K562 (cell line): Measurements from ENCODE around the gene TMEM204. TPM values are rescaled to one million over a fixed set of nuclear protein-coding genes. Genes with fewer than 3 reads are reported as not detected.

Experiments
- polyA plus RNA-seq, 8 experiments: library from polyadenylated mRNA; depleted of rRNA in 4 of 8; stranded (reverse) in 5 of 8; unstranded in 3 of 8; fragments of >200 nt; fragmentation: Nextera tagmentation in 2 of 8; fragmentation: Illumina TruSeq in 1 of 8; extraction: Ambion mirVana in 2 of 8; extraction: Trizol in 1 of 8; gene quantifications; 2 replicates each; pipeline versions ENCODE4 v1.2.1 to v1.2.3, GENCODE V29; 2011 to 2014; ENCODE audit warnings: inconsistent platforms in 1 of 8, missing spikeins in 1 of 8
- total RNA-seq, 7 experiments: library from RNA; depleted of rRNA in 6 of 7; stranded (reverse); fragments of >200 nt in 6 of 7; fragmentation: Illumina TruSeq in 2 of 7; extraction: Trizol in 2 of 7; gene quantifications; 2 replicates each; pipeline versions ENCODE4 v1.2.1 to v1.2.3, GENCODE V29; 2011 to 2021; ENCODE audit warnings: low replicate concordance in 1 of 7

Gene TMEM204
- total and polyA plus RNA-seq, 9 of the 15 experiments (the other 6 are each of a cell fraction or from before 2014, with no cell fraction given) = 0.04 to 0.18 TPM; not detected in 7

Other genes starting within 250 kb of the TMEM204 start
Only the 7 nearest of the 20 such genes appear.
- gene PERCC1, start 102.6 kb upstream of the TMEM204 start, total RNA-seq (2014; rRNA removed) = not detected in 2 replicates
- not detected in 2 replicates for gene PERCC1, start 102.6 kb upstream of the TMEM204 start, total RNA-seq (2014; rRNA removed; fragmentation: Illumina TruSeq; extraction: Trizol)
- not detected in 2 replicates for gene PERCC1, start 102.6 kb upstream of the TMEM204 start, total RNA-seq (2015; rRNA removed; fragmentation: Illumina TruSeq; extraction: Trizol)
- gene PERCC1, start 102.6 kb upstream of the TMEM204 start, total RNA-seq (2021) = not detected in 2 replicates
- gene PERCC1, start 102.6 kb upstream of the TMEM204 start, polyA plus RNA-seq (2011; rRNA removed) = not detected in 2 replicates
- not detected in 2 replicates for gene PERCC1, start 102.6 kb upstream of the TMEM204 start, polyA plus RNA-seq (2014; fragmentation: Illumina TruSeq; extraction: Trizol)
- gene PERCC1, start 102.6 kb upstream of the TMEM204 start, polyA plus RNA-seq (2014; fragmentation: Nextera tagmentation; extraction: Ambion mirVana) = not detected
- gene PERCC1, start 102.6 kb upstream of the TMEM204 start, polyA plus RNA-seq (2014; rRNA removed) = not detected in 2 replicates
- gene CCDC154, start 89.1 kb upstream of the TMEM204 start, total RNA-seq (2014; rRNA removed) = 0.04 TPM in 1 of 2 replicates, not detected in the other
- not detected in 2 replicates for gene CCDC154, start 89.1 kb upstream of the TMEM204 start, total RNA-seq (2014; rRNA removed; fragmentation: Illumina TruSeq; extraction: Trizol)
- 0.18 TPM in 1 of 2 replicates, not detected in the other for gene CCDC154, start 89.1 kb upstream of the TMEM204 start, total RNA-seq (2015; rRNA removed; fragmentation: Illumina TruSeq; extraction: Trizol)
- 0.22 and 0.42 TPM in 2 replicates for gene CCDC154, start 89.1 kb upstream of the TMEM204 start, total RNA-seq (2021)
- gene CCDC154, start 89.1 kb upstream of the TMEM204 start, polyA plus RNA-seq (2011; rRNA removed) = 0.15 and 0.19 TPM in 2 replicates
- gene CCDC154, start 89.1 kb upstream of the TMEM204 start, polyA plus RNA-seq (2014; fragmentation: Illumina TruSeq; extraction: Trizol) = not detected in 2 replicates
- not detected for gene CCDC154, start 89.1 kb upstream of the TMEM204 start, polyA plus RNA-seq (2014; fragmentation: Nextera tagmentation; extraction: Ambion mirVana)
- gene CCDC154, start 89.1 kb upstream of the TMEM204 start, polyA plus RNA-seq (2014; rRNA removed) = 0.03 and 1.4 TPM in 2 replicates
- gene CLCN7, start 58.6 kb upstream of the TMEM204 start, total RNA-seq (2014; rRNA removed) = 56.3 and 60.8 TPM in 2 replicates
- 8.4 and 10.7 TPM in 2 replicates for gene CLCN7, start 58.6 kb upstream of the TMEM204 start, total RNA-seq (2014; rRNA removed; fragmentation: Illumina TruSeq; extraction: Trizol)
- 19.6 and 22.4 TPM in 2 replicates for gene CLCN7, start 58.6 kb upstream of the TMEM204 start, total RNA-seq (2015; rRNA removed; fragmentation: Illumina TruSeq; extraction: Trizol)
- gene CLCN7, start 58.6 kb upstream of the TMEM204 start, total RNA-seq (2021) = 85.3 and 97.0 TPM in 2 replicates
- gene CLCN7, start 58.6 kb upstream of the TMEM204 start, polyA plus RNA-seq (2011; rRNA removed) = 18.2 and 29.5 TPM in 2 replicates
- 18.7 and 39.3 TPM in 2 replicates for gene CLCN7, start 58.6 kb upstream of the TMEM204 start, polyA plus RNA-seq (2014; fragmentation: Illumina TruSeq; extraction: Trizol)
- gene CLCN7, start 58.6 kb upstream of the TMEM204 start, polyA plus RNA-seq (2014; fragmentation: Nextera tagmentation; extraction: Ambion mirVana) = under 1 TPM; 0.06 TPM
- 81.5 and 126 TPM in 2 replicates for gene CLCN7, start 58.6 kb upstream of the TMEM204 start, polyA plus RNA-seq (2014; rRNA removed)
- gene PTX4, start 44.7 kb upstream of the TMEM204 start, total RNA-seq (2014; rRNA removed) = not detected in 2 replicates
- not detected in 2 replicates for gene PTX4, start 44.7 kb upstream of the TMEM204 start, total RNA-seq (2014; rRNA removed; fragmentation: Illumina TruSeq; extraction: Trizol)
- gene PTX4, start 44.7 kb upstream of the TMEM204 start, total RNA-seq (2015; rRNA removed; fragmentation: Illumina TruSeq; extraction: Trizol) = not detected in 2 replicates
- gene PTX4, start 44.7 kb upstream of the TMEM204 start, total RNA-seq (2021) = 0.11 and 0.38 TPM in 2 replicates
- gene PTX4, start 44.7 kb upstream of the TMEM204 start, polyA plus RNA-seq (2011; rRNA removed) = not detected in 2 replicates
- not detected in 2 replicates for gene PTX4, start 44.7 kb upstream of the TMEM204 start, polyA plus RNA-seq (2014; fragmentation: Illumina TruSeq; extraction: Trizol)
- not detected for gene PTX4, start 44.7 kb upstream of the TMEM204 start, polyA plus RNA-seq (2014; fragmentation: Nextera tagmentation; extraction: Ambion mirVana)
- not detected in 2 replicates for gene PTX4, start 44.7 kb upstream of the TMEM204 start, polyA plus RNA-seq (2014; rRNA removed)
- 35.1 and 47.4 TPM in 2 replicates for gene TELO2, start 40.3 kb upstream of the TMEM204 start, total RNA-seq (2014; rRNA removed)
- gene TELO2, start 40.3 kb upstream of the TMEM204 start, total RNA-seq (2014; rRNA removed; fragmentation: Illumina TruSeq; extraction: Trizol) = 1.7 and 3.0 TPM in 2 replicates
- 21.2 and 21.9 TPM in 2 replicates for gene TELO2, start 40.3 kb upstream of the TMEM204 start, total RNA-seq (2015; rRNA removed; fragmentation: Illumina TruSeq; extraction: Trizol)
- gene TELO2, start 40.3 kb upstream of the TMEM204 start, total RNA-seq (2021) = 77.4 and 91.8 TPM in 2 replicates
- gene TELO2, start 40.3 kb upstream of the TMEM204 start, polyA plus RNA-seq (2011; rRNA removed) = 14.5 and 24.6 TPM in 2 replicates
- gene TELO2, start 40.3 kb upstream of the TMEM204 start, polyA plus RNA-seq (2014; fragmentation: Illumina TruSeq; extraction: Trizol) = 8.2 and 29.3 TPM in 2 replicates
- gene TELO2, start 40.3 kb upstream of the TMEM204 start, polyA plus RNA-seq (2014; fragmentation: Nextera tagmentation; extraction: Ambion mirVana) = 1 to 10 TPM in 1 of 2 experiments, under 1 TPM in 1; 0.51 to 1.4 TPM
- 60.2 and 63.2 TPM in 2 replicates for gene TELO2, start 40.3 kb upstream of the TMEM204 start, polyA plus RNA-seq (2014; rRNA removed)
- 3.4 and 4.8 TPM in 2 replicates for gene IFT140, start 78.4 kb downstream of the TMEM204 start, total RNA-seq (2014; rRNA removed)
- 2.3 and 2.6 TPM in 2 replicates for gene IFT140, start 78.4 kb downstream of the TMEM204 start, total RNA-seq (2014; rRNA removed; fragmentation: Illumina TruSeq; extraction: Trizol)
- 3.4 and 4.4 TPM in 2 replicates for gene IFT140, start 78.4 kb downstream of the TMEM204 start, total RNA-seq (2015; rRNA removed; fragmentation: Illumina TruSeq; extraction: Trizol)
- 7.3 and 7.6 TPM in 2 replicates for gene IFT140, start 78.4 kb downstream of the TMEM204 start, total RNA-seq (2021)
- 3.5 and 3.9 TPM in 2 replicates for gene IFT140, start 78.4 kb downstream of the TMEM204 start, polyA plus RNA-seq (2011; rRNA removed)
- gene IFT140, start 78.4 kb downstream of the TMEM204 start, polyA plus RNA-seq (2014; fragmentation: Illumina TruSeq; extraction: Trizol) = 4.0 and 4.8 TPM in 2 replicates
- under 1 TPM; 0.31 to 0.60 TPM for gene IFT140, start 78.4 kb downstream of the TMEM204 start, polyA plus RNA-seq (2014; fragmentation: Nextera tagmentation; extraction: Ambion mirVana)
- gene IFT140, start 78.4 kb downstream of the TMEM204 start, polyA plus RNA-seq (2014; rRNA removed) = 3.2 and 3.6 TPM in 2 replicates
- gene CRAMP1, start 78.7 kb downstream of the TMEM204 start, total RNA-seq (2014; rRNA removed) = 5.1 and 8.9 TPM in 2 replicates
- 6.5 and 7.5 TPM in 2 replicates for gene CRAMP1, start 78.7 kb downstream of the TMEM204 start, total RNA-seq (2014; rRNA removed; fragmentation: Illumina TruSeq; extraction: Trizol)
- 7.7 and 8.3 TPM in 2 replicates for gene CRAMP1, start 78.7 kb downstream of the TMEM204 start, total RNA-seq (2015; rRNA removed; fragmentation: Illumina TruSeq; extraction: Trizol)
- 19.0 and 20.8 TPM in 2 replicates for gene CRAMP1, start 78.7 kb downstream of the TMEM204 start, total RNA-seq (2021)
- 7.2 and 9.7 TPM in 2 replicates for gene CRAMP1, start 78.7 kb downstream of the TMEM204 start, polyA plus RNA-seq (2011; rRNA removed)
- gene CRAMP1, start 78.7 kb downstream of the TMEM204 start, polyA plus RNA-seq (2014; fragmentation: Illumina TruSeq; extraction: Trizol) = 14.4 and 15.7 TPM in 2 replicates
- under 1 TPM; 0.52 to 0.62 TPM for gene CRAMP1, start 78.7 kb downstream of the TMEM204 start, polyA plus RNA-seq (2014; fragmentation: Nextera tagmentation; extraction: Ambion mirVana)
- gene CRAMP1, start 78.7 kb downstream of the TMEM204 start, polyA plus RNA-seq (2014; rRNA removed) = 12.1 and 14.9 TPM in 2 replicates